Measurements from ENCODE around the gene TSSK6.

- no peak for TF ChIP-seq CTCF (IDR thresholded peaks at IDR 0.05 in 8 of 11, conservative IDR thresholded peaks at IDR 0.05 in 3 of 11)
- TF ChIP-seq POLR2A (IDR thresholded peaks at IDR 0.05): no peak
- peak in 1 of 3 donors; percentile 43 for TF ChIP-seq POLR2AphosphoS5 (IDR thresholded peaks at IDR 0.05)
Measured at GRCh38 chr19:19540064-19540714, 24.8 kb upstream of the TSSK6 start.

All from spleen (tissue), 7 donors.